GM19240 (cell line): ENCODE data around the gene NIPAL1.
A peak's percentile ranks its signal among the peaks of the same experiment; 100 is the strongest.

ENCODE experiments used
- DNase-seq: peaks from one replicate; pipeline ENCODE4 v3.0.0; 2011; ENCODE audit warnings: low spot score; ENCODE audit not compliant: insufficient read length

Gene NIPAL1

DNA sequence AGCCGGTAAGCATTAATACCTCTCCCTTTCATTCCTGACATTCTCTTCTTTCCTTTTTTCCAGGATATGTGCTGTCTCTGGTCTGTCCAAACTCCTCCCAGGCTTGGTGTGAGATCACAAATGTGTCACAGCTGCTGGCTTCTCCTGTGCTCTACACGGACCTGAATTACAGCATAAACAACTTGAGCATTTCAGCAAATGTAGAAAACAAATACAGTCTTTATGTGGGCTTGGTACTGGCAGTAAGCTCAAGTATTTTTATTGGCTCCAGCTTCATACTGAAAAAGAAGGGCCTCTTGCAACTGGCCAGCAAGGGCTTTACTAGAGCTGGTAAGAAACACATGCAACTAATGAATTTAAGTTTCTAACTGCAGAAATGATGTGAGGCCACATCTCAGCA is 8.4 kb downstream of the NIPAL1 start:
- DNase-seq: no peak

DNA sequence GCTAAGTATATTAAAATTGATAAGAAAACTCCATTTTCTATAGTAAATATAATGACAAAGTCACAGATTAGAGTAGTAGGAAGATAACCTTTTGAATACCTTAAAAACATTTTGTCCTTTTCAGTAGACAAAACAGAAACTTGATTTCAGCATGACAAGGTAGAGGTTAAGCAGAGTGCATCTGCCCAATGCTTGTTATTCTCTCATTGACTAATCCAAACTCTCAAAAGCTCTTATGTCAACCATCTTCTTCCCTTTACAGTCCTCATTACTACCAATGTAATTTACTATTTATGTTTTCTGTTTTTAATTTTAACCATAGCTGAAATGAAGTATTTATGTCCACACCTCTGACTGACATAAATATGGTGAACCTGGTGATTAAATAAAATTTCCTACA is 11.1 kb downstream of the NIPAL1 start:
- DNase-seq: no peak

DNA sequence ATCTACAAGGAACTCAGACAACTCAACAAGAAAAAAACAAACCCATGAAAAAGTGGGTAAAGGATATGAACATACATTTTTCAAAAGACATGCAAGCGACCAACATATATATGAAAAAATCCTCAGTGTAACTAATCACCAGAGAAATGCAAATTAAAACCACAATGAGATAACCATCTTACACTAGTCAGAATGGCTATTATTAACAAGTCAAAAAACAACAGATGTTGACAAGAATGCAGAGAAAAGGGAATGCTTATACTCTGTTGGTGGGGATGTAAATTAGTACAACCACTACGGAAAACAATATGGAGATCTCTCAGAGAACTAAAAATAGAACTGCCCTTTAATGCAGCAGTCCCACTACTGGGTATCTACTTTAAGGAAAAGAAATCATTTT is 12.1 kb downstream of the NIPAL1 start:
- DNase-seq: no peak

DNA sequence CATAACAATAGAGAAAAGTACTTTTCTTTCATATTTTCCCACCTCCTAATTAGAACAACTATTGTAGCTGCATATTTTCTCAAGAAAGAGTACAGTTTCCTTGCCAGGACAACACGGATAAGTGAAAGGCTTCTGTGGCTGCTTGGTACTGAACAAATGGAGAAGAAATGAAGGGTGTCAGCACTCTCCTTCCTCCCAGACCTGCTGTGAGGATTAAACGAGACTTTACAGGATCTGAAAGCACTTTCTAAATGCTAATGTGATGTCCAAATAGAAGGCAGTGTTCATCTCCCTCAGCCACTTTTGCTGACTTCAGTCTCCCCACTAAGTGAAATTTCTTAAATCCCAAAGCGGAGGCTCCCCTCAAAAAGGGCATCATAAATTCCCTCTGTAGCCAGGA is 13.9 kb downstream of the NIPAL1 start:
- DNase-seq: no peak

DNA sequence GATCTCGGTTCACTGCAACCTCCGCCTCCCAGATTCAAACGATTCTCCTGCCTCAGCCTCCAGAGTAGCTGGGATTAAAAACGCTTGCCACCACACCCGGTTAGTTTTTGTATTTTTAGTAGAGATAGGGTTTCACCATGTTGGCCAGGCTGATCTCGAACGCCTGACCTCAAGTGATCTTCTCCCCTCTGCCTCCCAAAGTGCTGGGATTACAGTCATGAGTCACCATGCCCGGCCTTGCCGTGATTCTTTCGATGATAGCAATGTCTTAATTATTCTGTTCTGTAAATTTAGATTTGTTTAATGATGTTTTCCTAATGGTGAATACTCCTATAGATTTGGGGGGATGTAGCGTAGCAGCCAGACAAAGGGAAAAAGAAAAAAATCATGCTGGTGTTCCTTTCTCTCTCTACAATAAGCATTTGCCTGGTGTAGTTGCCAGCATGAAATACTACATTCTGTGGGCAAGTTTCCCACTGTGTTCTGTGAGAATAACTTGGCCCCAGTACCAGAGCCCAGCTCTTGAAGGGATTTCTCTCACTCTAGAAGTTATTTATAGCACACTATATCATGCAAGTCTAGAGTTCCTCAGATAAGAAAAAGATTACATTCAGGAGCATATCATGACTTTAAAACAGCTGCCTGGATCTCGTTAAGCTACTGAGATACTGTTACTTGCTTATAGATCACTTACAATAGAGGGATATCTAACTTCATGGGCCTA is 15.4 kb downstream of the NIPAL1 start:
- no peak for DNase-seq

DNA sequence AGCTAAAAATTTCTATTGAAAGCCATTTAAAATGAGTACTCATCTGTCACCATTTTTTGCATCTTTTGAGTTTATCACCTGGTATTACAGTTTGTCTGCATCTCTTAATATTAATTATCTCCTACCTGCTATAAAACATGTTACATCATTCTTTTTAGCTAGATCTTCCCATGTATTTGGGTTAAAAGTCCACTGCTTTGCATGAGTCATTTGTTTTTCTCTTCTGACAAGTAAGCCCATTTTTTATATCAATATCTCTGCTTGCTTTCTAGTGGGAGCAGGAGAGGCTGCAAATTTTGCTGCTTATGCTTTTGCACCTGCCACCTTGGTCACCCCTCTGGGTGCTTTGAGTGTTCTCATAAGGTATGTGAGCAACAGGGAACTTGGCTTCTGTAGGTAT is 16.1 kb downstream of the NIPAL1 start:
- no peak for DNase-seq

DNA sequence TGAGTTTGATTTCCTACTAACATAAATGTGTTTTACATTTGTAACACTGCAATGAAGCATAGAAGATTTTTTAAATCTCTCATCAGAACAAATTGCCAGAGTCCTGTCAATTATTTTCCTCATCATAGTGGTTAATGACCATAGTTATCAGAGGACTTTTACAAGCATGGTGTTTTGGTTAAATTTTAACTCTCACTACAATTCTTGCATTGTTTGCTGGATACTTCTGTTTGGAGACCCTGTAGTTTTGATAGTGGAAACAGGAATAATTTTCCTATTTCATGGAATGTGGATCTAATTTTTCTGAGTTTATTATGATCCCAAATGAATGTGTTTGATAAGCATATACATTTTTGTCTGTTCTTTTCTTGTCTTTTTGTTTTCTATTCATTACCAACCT is 16.8 kb downstream of the NIPAL1 start:
- DNase-seq: no peak

DNA sequence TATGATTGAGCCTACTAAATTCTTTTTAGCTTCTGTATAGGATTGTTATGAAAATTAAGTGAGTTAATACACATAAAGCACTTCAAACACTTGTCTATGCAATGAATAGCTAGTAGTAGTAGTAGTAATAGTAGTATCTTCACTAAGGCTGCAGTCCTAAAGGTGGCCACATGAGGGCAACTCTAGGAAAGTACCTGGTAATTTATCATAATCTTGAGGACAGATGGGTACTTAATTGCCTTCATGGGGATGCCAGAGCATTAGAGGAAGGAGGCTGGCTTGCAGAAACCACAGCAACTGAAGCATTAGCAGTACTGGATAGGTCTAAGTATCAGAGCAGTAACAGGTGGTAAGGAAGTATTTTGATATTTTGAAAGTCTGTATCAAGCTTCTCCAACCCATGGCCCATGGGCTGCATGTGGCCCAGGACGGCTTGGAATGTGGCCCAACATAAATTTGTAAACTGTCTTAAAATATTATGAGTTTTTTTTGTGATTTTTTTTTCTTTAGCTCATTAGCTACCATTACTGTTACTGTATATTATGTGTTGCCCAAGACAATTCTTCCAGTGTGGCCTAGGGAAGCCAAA is 17.3 kb downstream of the NIPAL1 start:
- no peak for DNase-seq

DNA sequence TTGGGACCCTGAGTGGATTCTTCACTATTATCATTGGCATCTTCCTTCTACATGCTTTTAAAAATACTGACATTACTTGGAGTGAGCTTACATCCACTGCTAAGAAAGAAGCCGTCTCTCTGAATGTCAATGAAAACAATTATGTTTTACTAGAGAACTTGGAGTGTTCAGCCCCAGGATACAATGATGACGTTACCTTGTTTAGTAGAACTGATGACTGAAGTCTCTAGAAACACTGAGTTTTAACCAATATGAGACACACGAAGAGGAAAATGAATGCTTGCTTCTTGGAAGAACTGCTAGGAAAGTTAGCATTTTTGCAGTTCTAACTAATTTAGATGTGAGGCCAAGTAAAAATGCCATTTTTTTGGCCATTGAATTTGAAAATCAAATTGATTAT is 19.4 kb downstream of the NIPAL1 start:
- DNase-seq: no peak

DNA sequence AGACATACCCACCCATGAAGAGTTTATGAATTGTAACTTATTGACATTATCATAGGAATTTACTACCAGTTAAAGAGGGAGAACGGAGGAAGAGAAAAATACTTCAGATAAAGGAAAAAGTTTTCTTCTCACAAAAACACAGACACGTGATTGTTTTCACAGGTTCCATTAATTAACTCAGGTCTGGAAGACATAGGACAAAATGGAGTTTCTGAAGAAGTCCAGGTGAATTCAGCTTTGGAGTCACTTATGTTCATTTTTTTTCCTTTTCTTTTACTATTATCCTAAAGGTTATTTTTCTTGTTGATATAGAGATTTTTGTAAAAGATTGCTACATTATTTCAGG is 20.5 kb downstream of the NIPAL1 start:
- DNase-seq: no peak

DNA sequence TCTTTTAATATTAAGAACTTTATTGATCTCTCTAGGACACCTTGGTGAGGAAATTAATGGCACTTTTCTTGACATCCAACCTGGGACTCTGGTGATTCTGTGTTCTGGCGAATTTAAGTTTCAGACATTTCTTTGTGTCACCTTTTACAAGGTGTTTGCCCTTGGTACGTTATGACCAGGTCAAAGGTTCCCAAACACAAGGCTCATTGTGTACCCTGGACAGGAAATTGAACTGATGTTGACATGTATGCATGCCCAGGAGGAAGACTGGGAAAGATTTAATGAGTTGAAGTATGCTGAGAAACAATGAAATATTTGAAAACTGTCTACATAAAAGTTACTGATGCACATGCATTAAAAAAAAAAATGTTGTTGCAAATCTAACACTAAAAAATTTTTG is 22.1 kb downstream of the NIPAL1 start:
- no peak for DNase-seq

DNA sequence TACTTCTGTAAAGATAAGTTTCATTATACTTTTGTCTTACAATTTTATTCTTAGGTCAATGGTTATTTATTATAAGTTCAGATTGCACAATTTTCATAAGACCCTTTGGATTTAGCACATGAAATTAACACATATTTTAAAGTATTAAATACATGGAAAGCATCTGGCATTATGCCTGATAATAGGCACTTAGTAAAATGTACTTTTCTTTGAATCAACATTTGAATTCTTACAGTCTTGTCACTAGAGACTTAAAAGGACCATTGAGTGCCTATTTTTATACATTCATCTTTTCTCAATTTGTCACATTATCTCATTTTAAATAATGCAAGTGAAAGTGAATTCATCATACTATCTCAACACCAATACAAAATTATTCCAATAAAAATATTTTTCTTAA is 23.0 kb downstream of the NIPAL1 start:
- DNase-seq: no peak

DNA sequence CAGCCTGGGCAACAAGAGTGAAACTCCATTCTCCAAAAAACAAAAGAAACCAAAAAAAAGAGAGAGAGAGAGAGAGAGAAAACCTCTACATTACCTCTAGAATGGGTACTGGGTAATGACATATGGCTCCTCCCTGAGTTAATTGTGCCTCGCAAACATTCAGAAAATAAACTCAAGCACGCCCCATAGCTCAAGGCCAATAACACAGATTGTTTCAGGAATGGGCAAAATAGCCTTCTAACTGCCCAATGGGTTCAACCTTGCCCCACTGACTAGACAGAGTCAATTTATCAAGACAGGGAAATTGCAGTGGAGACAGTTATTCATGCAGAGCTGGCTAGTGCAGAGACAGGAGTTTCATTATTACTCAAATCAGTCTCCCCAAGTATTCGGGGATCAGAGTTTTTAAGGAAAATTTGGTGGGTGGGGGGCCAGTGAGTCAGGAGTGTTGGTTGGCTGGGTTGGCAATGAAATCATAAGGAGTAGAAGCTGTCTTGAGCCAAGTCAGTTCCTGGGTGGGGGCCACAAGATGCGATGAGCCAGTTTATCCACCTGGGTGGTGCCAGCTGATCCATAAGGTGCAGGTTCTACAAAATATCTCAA is 25.1 kb downstream of the NIPAL1 start:
- no peak for DNase-seq

DNA sequence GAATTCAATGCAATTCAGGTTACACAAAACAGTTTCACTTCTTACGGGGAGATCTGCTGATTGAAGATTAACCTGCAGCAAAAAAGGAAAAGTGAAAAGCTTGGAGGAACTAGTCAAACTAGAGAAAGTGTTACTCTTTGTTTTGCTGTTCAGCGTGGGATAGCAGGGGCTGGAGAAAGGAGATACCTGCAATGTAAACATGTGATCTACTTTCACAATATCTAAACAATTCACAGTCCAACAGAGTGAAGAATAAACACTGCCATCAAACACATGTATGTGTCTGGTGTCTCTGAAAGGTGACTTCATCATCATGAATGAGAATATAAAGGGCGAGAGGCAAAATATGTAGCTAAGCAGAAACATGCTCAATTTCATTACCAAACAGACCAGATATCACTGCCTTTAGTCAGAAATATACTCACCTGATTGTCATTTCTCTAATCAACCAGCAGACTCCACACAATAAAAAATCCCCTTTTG is 26.4 kb downstream of the NIPAL1 start:
- DNase-seq: no peak

DNA sequence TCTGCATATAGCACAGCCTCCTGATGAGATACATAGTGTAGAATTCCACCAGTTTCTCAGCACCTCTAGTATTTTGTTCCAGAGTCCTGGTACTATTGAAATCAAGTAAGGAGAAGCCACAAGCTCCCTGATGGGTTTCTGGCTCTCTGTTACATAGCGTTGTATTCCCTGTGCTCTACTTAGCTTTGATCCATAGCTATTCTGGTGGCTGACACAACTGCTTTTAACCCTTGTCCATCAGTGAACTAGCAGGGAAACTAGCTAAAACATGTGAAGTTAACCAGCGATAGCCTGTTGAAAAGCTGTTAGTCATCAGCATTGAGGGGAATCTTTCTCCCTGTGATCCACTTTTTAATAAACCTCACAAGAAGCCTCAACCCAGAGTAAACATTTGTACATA is 26.9 kb downstream of the NIPAL1 start:
- DNase-seq: no peak

DNA sequence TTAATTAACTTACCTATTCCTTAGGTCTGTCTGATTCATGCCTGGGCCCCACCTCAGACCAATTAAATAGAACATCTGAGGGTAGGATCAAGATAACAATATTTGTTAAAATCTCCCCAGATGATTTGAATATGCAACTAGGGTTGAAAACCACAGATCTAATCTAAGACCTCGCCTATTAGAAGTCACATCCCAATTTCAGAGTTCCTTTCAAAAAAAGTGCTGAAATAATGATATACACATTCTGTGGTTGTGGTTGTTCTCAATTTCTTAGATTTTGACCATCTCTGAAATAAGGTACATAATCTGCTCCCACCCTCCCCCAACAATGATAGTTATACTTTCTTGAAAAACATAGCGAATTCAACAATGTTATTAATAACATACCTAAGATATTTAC is 27.7 kb downstream of the NIPAL1 start:
- no peak for DNase-seq

DNA sequence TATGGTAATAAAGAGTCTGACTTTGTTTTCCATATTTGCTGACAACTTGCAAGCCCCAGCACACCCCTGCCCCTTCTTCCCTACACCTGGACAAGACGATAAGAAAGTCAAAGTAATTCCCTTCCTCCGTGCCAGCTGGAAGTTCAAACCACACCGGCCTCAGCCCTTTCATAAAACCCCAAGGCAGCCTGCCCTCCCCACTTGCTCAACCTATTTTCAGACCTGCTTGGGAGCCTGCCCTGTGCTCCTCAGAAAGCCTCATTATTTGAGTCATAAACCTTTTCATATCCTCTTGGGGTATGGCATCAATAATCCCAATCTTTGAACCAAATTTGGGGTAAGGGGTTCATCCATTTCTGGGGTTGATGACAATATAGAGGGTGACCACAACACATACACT is 29.5 kb downstream of the NIPAL1 start:
- no peak for DNase-seq

DNA sequence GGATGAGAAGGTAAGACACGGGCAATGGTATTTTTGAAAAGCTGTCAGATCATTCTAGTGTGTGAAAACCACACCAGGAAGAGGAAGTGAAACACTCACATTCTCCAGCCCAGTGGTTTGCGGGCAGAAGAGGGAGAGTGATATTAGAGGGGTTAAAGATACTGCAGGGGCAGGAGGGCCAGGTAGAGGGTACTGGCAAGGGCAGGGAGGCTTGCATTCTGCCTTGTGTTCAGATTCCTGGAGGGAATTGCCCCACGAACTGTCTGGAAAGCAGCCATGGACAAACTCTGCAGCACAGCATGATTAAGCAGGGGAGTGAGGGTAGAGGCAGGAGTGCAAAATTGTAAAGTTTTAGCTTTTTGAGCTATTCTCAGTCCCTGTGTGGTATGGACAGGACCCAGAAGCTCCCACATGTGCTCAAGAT is 30.9 kb downstream of the NIPAL1 start:
- DNase-seq: peak; percentile 41

DNA sequence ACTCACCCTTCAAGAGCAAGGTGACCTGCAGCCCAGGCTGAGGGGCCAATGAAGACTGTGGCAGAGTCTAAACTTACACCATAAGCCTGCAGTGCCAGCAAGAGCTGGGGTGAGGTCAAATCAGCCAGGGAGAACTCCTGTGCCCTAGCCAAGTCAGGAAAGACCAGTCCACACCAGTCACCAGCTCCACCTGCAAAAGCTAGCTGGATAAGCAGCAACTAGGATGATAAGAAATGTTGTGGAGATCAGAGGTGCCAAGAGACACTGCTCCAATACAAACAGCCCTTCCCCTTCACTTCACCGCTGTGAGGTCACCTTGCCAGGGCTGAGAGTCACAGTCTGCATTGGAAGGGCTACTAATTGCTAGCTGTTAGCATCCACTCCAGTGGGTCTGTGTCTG is 31.3 kb downstream of the NIPAL1 start:
- no peak for DNase-seq

DNA sequence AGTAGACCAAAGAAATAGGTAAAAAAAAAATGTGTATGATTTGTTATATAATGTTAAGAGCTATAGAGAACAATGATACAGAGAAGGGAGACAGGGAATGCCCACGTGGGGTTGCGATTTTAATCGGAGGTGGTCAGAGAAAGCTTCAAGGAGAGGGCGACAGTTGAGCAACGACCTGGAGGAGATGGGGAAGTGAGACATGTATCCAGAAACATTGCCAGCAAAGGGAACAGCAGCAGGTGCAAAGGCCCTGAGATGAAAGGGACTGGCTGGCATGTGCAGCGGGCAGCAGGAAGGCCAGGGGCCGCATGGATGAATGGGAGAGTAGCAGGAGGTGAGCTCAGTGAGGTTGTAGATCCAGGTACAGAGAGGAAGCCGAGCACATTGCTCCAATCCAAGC is 32.9 kb downstream of the NIPAL1 start:
- DNase-seq: no peak

DNA sequence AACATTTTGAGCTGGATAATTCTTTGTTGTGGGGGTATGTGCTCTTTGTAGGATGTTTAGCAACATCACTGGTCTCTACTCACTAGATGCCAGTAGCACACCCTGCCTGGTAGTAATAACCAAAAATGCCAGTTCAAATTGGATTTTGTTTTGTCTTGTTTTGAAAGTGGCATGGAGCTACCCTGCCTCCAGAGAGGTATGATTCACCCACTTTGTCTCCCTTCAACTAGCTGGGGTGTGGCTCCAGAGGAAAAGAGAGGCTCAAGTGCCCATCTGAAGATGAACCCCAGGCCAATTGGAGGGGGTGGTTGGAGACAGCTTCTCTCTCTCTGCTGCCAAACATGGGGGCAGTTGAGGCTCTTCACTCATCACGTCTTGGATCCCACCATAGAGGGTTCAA is 34.5 kb downstream of the NIPAL1 start:
- DNase-seq: no peak

DNA sequence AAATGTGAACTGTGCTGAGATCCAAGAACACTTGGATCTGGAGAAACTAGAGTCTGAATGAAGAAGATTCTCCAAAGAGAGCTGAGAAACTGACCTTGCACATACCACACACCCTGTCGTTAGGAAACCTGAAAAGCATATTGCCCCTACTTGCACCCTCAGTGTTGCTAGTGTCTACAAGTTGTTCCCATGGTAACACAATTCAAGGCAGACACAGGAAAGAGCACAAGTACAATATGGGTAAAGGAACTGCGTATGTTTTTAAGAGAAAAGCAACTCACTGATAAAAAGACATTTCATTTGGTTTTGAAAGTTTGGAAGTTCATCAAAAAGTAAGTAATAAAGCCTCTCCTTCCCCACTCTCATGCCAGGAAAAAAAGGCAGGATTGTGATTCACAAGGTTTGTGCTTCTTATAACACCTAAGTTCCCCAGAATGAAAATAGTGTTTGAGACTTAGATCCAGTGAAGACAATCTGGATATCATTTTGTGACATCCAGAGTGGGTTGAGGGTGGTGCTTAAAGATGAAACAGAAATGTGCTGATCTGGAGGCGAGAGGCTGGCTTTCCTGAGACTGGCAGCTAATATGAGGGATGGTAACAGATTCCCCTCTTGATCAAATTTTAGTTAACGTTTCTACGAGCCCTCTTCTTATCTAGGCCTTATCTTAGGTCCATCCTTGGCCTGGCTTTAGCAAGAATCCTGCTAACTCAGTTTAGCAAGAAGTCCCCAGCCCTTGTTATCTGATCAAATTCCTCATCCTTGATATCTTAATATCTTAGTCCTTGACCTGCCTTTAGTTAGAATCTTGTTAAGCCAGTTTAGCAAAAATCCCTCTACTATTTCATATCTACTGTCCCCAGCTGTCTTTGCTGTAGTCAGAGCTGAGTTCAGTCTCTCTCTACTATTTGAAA is 42.3 kb downstream of the NIPAL1 start:
- DNase-seq: no peak
